ENCODE measurements around the gene SLC45A3.

The SLC45A3 gene

GRCh38 chr1:205688171-205689080, 8.1 kb upstream of the SLC45A3 start:
- no peak overlapping the region for H3K4me3 Mint-ChIP-seq
- H3K27ac Mint-ChIP-seq: no peak overlapping the region
- no peaks in the 10 kb centered on the region for H3K9me3 Mint-ChIP-seq
- H3K27me3 Mint-ChIP-seq: peaks cover 0 to 8% of the 10 kb centered on the region in 2 donors
- no peak for ATAC-seq (replicated peaks)
- no peak for DNase-seq
- peaks cover 9 to 21% of the 10 kb centered on the region in 2 donors for H3K4me1 Mint-ChIP-seq
- H3K36me3 Mint-ChIP-seq: no peaks in the 10 kb centered on the region

GRCh38 chr1:205687242-205687641, 6.9 kb upstream of the SLC45A3 start:
- H3K36me3 Mint-ChIP-seq: no peaks in the 10 kb centered on the region
- H3K27ac Mint-ChIP-seq: no peak overlapping the region
- H3K27me3 Mint-ChIP-seq: peaks cover 0 to 8% of the 10 kb centered on the region in 2 donors
- no peak for DNase-seq
- peaks cover 4 to 15% of the 10 kb centered on the region in 2 donors for H3K4me1 Mint-ChIP-seq
- no peaks in the 10 kb centered on the region for H3K9me3 Mint-ChIP-seq
- no peak for ATAC-seq (replicated peaks)
- H3K4me3 Mint-ChIP-seq: no peak overlapping the region

GRCh38 chr1:205681364-205681763, 1.1 kb upstream of the SLC45A3 start:
- Mint-ChIP-seq H3K27me3 (no peaks in the 10 kb centered on the region), H3K4me1 (peaks cover 26 to 44% of the 10 kb centered on the region in 2 donors), H3K27ac (no peak overlapping the region), H3K36me3 (no peaks in the 10 kb centered on the region), H3K4me3 (no peak overlapping the region), H3K9me3 (no peaks in the 10 kb centered on the region)
- DNase-seq (no peak), ATAC-seq (replicated peaks) (no peak)

GRCh38 chr1:205678286-205679111, 1.8 kb downstream of the SLC45A3 start:
- Mint-ChIP-seq H3K4me1 (peaks cover 35 to 61% of the 10 kb centered on the region in 2 donors), H3K4me3 (peak overlapping the region; percentile 79 to 88), H3K9me3 (no peaks in the 10 kb centered on the region), H3K36me3 (peaks cover 0 to 2% of the 10 kb centered on the region in 2 donors), H3K27me3 (no peaks in the 10 kb centered on the region), H3K27ac (peak overlapping the region; percentile 88)
- no peak for ATAC-seq (replicated peaks)
- DNase-seq: no peak

- H3K27me3 Mint-ChIP-seq: no peaks in the 10 kb centered on the region
- DNase-seq: no peak
- peaks cover 42 to 69% of the 10 kb centered on the region in 2 donors for H3K4me1 Mint-ChIP-seq
- H3K36me3 Mint-ChIP-seq: peaks cover 0 to 2% of the 10 kb centered on the region in 2 donors
- ATAC-seq (replicated peaks): no peak
- H3K27ac Mint-ChIP-seq: no peak overlapping the region
- H3K4me3 Mint-ChIP-seq: no peak overlapping the region
- H3K9me3 Mint-ChIP-seq: no peaks in the 10 kb centered on the region
These were observed 3.1 kb downstream of the SLC45A3 start for GRCh38 chr1:205677167-205677566.

GRCh38 chr1:205676597-205676996, 3.7 kb downstream of the SLC45A3 start:
- no peak overlapping the region for H3K27ac Mint-ChIP-seq
- peaks cover 47 to 74% of the 10 kb centered on the region in 2 donors for H3K4me1 Mint-ChIP-seq
- no peak for DNase-seq
- no peaks in the 10 kb centered on the region for H3K9me3 Mint-ChIP-seq
- H3K36me3 Mint-ChIP-seq: peaks cover 0 to 2% of the 10 kb centered on the region in 2 donors
- H3K4me3 Mint-ChIP-seq: no peak overlapping the region
- no peaks in the 10 kb centered on the region for H3K27me3 Mint-ChIP-seq
- no peak for ATAC-seq (replicated peaks)

GRCh38 chr1:205676002-205676401, 4.3 kb downstream of the SLC45A3 start:
- no peak overlapping the region for H3K4me3 Mint-ChIP-seq
- no peaks in the 10 kb centered on the region for H3K9me3 Mint-ChIP-seq
- peaks cover 53 to 75% of the 10 kb centered on the region in 2 donors for H3K4me1 Mint-ChIP-seq
- H3K27ac Mint-ChIP-seq: no peak overlapping the region
- no peaks in the 10 kb centered on the region for H3K27me3 Mint-ChIP-seq
- DNase-seq (no peak), ATAC-seq (replicated peaks) (no peak)
- H3K36me3 Mint-ChIP-seq: peaks cover 0 to 2% of the 10 kb centered on the region in 2 donors

GRCh38 chr1:205675247-205675646, 5.1 kb downstream of the SLC45A3 start:
- Mint-ChIP-seq H3K9me3 (no peaks in the 10 kb centered on the region), H3K27ac (peak overlapping the region; percentile 7), H3K36me3 (peaks cover 0 to 2% of the 10 kb centered on the region in 2 donors), H3K4me3 (no peak overlapping the region), H3K4me1 (peaks cover 51 to 77% of the 10 kb centered on the region in 2 donors), H3K27me3 (no peaks in the 10 kb centered on the region)
- ATAC-seq (replicated peaks) (no peak), DNase-seq (no peak)

GRCh38 chr1:205672970-205673369, 7.3 kb downstream of the SLC45A3 start:
- H3K27ac Mint-ChIP-seq: no peak overlapping the region
- DNase-seq (no peak), ATAC-seq (replicated peaks) (no peak)
- H3K27me3 Mint-ChIP-seq: no peaks in the 10 kb centered on the region
- peaks cover 57 to 81% of the 10 kb centered on the region in 2 donors for H3K4me1 Mint-ChIP-seq
- H3K4me3 Mint-ChIP-seq: no peak overlapping the region
- H3K9me3 Mint-ChIP-seq: no peaks in the 10 kb centered on the region
- peaks cover 2 to 3% of the 10 kb centered on the region in 2 donors for H3K36me3 Mint-ChIP-seq

- H3K27ac Mint-ChIP-seq: no peak overlapping the region
- no peak for ATAC-seq (replicated peaks)
- peaks cover 58 to 83% of the 10 kb centered on the region in 2 donors for H3K4me1 Mint-ChIP-seq
- no peak for DNase-seq
- H3K4me3 Mint-ChIP-seq: no peak overlapping the region
- H3K36me3 Mint-ChIP-seq: peaks cover 2 to 3% of the 10 kb centered on the region in 2 donors
- H3K9me3 Mint-ChIP-seq: no peaks in the 10 kb centered on the region
- H3K27me3 Mint-ChIP-seq: no peaks in the 10 kb centered on the region
These were observed 7.9 kb downstream of the SLC45A3 start for GRCh38 chr1:205672395-205672889.

- no peak for ATAC-seq (replicated peaks)
- no peak for DNase-seq
- Mint-ChIP-seq H3K9me3 (no peaks in the 10 kb centered on the region), H3K36me3 (peaks cover 2 to 3% of the 10 kb centered on the region in 2 donors), H3K4me3 (peak overlapping the region in 1 of 2 donors; percentile 6), H3K27ac (peak overlapping the region; percentile 73), H3K27me3 (no peaks in the 10 kb centered on the region), H3K4me1 (peaks cover 54 to 83% of the 10 kb centered on the region in 2 donors)
These were observed 9.5 kb downstream of the SLC45A3 start for GRCh38 chr1:205670611-205671430.

- DNase-seq: no peak
- no peak for ATAC-seq (replicated peaks)
- peak overlapping the region; percentile 55 to 79 for H3K4me3 Mint-ChIP-seq
- H3K36me3 Mint-ChIP-seq: peaks cover 0 to 3% of the 10 kb centered on the region in 2 donors
- peak overlapping the region; percentile 95 for H3K27ac Mint-ChIP-seq
- no peaks in the 10 kb centered on the region for H3K27me3 Mint-ChIP-seq
- no peaks in the 10 kb centered on the region for H3K9me3 Mint-ChIP-seq
- H3K4me1 Mint-ChIP-seq: peaks cover 56 to 85% of the 10 kb centered on the region in 2 donors
These were observed 10.2 kb downstream of the SLC45A3 start for GRCh38 chr1:205670150-205670446.

GRCh38 chr1:205669341-205670149, 10.8 kb downstream of the SLC45A3 start:
- Mint-ChIP-seq H3K4me1 (peaks cover 61 to 90% of the 10 kb centered on the region in 2 donors), H3K36me3 (peaks cover 0 to 3% of the 10 kb centered on the region in 2 donors), H3K27ac (peak overlapping the region; percentile 95), H3K4me3 (peak overlapping the region; percentile 55 to 79), H3K27me3 (no peaks in the 10 kb centered on the region), H3K9me3 (no peaks in the 10 kb centered on the region)
- peak; percentile 71 for DNase-seq
- ATAC-seq (replicated peaks): peak; percentile 67 to 73

Data from stimulated activated naive B cell treated with anti-CD40 and anti-IgM and Interleukin-4, amounts not matched to agents 10 μg/mL and 1 μg/mL and 100 μg/mL, for 72 hours (primary cell).